Tibial nerve (tissue), 3 donors: ENCODE data around the gene SMOC1.

Experiments
- POLR2A ChIP-seq, 2 donors: fragments of 450-650 bp; IDR thresholded peaks; one replicate each; pipeline ENCODE4 v1.6.1; 2017; ENCODE audit warnings: antibody characterized with exemption in 2 of 2, mild to moderate bottlenecking in 2 of 2, moderate library complexity in 2 of 2
- TF ChIP-seq, protein P1 (sequence below), 5 experiments: fragments of 200-600 bp in 3 of 5; fragments of 450-650 bp in 2 of 5; sonication (generic) in 3 of 5; IDR thresholded peaks; one replicate each; pipeline ENCODE4 v1.5.1; 2016 to 2019; ENCODE audit warnings: antibody characterized with exemption in 5 of 5, mild to moderate bottlenecking in 3 of 5, moderate library complexity in 2 of 5

GRCh38 chr14:69896972-69897371 is 17.8 kb downstream of the SMOC1 start:
- TF ChIP-seq, protein P1, sequence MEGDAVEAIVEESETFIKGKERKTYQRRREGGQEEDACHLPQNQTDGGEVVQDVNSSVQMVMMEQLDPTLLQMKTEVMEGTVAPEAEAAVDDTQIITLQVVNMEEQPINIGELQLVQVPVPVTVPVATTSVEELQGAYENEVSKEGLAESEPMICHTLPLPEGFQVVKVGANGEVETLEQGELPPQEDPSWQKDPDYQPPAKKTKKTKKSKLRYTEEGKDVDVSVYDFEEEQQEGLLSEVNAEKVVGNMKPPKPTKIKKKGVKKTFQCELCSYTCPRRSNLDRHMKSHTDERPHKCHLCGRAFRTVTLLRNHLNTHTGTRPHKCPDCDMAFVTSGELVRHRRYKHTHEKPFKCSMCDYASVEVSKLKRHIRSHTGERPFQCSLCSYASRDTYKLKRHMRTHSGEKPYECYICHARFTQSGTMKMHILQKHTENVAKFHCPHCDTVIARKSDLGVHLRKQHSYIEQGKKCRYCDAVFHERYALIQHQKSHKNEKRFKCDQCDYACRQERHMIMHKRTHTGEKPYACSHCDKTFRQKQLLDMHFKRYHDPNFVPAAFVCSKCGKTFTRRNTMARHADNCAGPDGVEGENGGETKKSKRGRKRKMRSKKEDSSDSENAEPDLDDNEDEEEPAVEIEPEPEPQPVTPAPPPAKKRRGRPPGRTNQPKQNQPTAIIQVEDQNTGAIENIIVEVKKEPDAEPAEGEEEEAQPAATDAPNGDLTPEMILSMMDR (IDR thresholded peaks at IDR 0.05): no peak
- TF ChIP-seq POLR2A (IDR thresholded peaks at IDR 0.05): no peak
